ENCODE measurements around the gene FMN1. TPM values are rescaled to one million over a fixed set of nuclear protein-coding genes. Genes with fewer than 3 reads are reported as not detected.

Gene FMN1
- total and polyA plus RNA-seq, 2 of the 8 experiments (the other 6 are each of a cell fraction or from before 2014, with no cell fraction given): 0.27 to 3.7 TPM

DNA sequence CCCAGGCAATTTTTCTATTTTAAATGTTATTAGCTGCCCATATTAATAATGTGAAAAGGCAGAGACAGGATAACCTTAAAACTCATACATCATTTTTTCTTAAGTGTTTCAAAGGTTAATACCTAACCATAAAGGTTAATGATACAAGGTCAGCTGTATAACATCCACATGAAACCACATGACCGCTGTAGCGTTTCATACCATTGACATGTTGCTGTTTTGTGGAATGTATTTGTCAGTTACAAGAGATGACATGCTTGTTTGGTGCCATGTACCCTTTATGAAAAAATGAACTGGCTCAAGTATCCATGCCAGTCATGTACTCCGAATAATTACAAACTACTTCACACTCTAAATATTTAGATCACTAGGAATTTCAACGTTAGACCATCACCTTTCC, 207.4 kb downstream of the FMN1 start (continued):
- TF ChIP-seq GABPA (IDR thresholded peaks at IDR 0.05; ENCODE audit: borderline replicate concordance, insufficient read depth, low read length): no peak
- TF ChIP-seq KDM5A (IDR thresholded peaks at IDR 0.05; ENCODE audit: low read length): no peak
